Inferior parietal cortex (tissue), 1 donor: ENCODE data around the gene APOL5.

Experiments
- DNase-seq: peaks from one replicate; pipeline ENCODE4 v3.0.0-alpha.2; 2016; ENCODE audit errors: extremely low spot score

APOL5 gene

GRCh38 chr22:35740616-35741015 is 22.9 kb downstream of the APOL5 start:
- no peak for DNase-seq

DNA sequence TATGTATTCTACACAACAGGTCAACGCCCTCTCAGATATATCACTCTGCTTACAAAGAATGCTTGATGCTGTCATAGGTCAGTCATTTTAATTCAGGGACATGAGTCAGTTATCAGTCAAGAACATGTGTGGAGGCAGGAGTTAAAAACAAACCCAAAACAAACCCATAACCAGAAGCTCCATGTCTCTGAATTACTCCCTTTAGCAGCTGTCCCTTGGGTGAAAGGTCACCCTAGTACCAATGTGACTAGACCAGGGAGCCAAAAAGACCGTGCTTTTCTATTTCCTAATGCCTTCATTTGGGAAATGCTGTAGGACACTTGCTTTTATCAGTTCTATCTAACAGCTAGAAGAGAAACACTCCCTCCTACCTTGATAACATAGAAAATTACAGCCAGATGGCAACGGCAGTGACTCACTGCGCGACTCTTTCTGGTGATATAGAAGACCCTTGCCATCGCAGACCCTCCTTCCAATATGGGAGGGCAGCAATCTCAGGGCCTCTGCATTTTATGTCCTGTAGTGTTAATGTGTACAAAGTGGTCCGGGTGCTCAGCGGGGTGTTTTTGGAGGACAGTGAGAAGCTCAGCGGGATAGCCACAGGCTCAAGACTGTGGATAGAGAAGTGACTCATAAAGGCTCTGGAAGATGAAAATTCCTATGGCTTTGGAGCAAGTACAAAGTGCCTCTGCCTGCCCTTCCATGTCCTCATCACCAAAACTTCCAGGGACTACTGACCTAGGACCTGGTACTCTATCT is 24.8 kb downstream of the APOL5 start:
- DNase-seq, result no peak

GRCh38 chr22:35743326-35743860 is 25.7 kb downstream of the APOL5 start:
- DNase-seq, result no peak

DNA sequence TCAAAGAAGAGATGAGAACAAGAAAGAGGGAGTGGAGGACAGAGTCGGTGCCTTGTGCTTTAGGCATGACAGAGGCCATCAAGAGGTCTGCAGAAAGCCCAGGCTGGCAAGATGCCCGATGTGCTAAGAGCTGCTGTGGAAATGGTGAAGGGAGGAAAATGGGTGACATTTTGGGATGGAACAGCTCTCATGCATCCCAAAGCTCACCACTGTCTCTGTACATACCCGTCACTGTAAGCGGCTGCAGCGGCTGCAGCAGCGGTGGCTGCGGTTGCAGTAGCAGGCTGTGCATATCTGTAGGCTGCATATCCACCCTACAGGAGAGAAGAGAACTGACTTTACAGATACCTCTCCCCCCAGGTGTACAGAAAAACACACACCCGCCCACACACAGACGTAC is 28.6 kb downstream of the APOL5 start:
- no peak for DNase-seq

DNA sequence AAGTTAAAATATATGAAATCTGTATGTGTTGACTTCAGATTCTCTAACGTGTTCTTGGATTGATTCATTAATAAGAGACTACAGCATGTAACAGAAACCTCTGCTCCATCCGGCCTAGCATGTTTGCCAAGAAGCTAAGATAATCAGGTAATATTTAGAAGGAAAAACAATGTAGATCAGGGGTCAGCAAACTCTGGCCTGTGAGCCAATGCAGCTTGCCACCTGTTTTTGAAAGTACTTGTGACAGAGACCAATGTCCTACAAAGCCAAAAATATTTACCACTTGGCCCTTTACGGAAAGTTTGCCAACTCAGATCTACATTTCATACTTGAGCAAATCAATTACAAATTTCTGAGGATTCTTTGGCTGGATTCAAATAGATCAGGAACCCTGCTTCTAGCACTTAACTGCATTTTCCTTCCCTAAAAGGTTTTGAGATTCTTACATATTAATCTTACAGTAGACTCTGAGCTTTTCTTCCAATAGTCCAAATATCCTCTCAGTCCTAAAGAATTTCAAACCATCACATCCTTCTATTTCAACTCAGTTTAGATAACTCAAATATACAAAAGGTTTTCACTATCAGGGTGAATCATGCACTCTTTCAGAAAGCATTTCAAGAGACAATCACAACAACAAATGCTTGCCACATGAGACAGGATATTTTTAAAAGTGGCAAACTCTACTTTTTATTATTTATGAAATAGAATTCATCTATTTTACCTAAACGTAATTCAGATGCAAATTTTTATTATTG is 29.5 kb downstream of the APOL5 start:
- DNase-seq, result no peak

DNA sequence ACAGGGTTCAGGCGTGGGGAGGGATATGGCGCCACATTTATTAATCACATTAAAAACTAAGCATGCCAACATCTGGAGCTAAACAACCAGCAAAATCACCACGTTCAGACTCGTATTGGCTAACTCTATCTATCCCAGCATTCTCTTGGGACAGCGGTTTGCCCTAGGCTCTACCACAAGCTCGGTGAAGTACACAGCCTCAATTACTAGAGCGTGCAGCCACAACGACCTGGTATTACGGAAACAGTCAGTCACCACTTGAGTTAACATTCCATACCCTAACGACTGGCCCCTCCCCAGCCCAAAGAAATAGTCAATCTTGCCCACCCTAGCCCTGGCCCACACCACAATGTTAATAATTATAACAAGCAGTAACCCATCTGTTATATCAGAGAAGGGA is 32.1 kb downstream of the APOL5 start:
- DNase-seq, result no peak

- no peak for DNase-seq
Measured at GRCh38 chr22:35752006-35752862, 34.6 kb downstream of the APOL5 start.

DNA sequence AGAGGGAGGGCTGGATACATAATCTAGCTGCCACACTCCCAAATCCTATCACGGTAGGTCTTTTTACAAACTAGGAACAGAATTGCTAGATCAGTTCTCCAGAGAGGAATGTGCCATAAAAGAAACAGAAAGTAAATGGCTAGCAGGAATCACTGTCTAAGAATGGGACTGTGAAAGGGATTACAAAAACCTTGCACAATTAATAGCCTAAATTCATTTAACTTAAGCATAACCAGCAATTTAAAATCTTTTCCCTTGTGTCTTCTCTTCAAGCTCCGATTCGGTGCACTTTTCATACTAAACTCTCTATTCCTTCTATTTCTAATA is 35.2 kb downstream of the APOL5 start:
- DNase-seq, result no peak

DNA sequence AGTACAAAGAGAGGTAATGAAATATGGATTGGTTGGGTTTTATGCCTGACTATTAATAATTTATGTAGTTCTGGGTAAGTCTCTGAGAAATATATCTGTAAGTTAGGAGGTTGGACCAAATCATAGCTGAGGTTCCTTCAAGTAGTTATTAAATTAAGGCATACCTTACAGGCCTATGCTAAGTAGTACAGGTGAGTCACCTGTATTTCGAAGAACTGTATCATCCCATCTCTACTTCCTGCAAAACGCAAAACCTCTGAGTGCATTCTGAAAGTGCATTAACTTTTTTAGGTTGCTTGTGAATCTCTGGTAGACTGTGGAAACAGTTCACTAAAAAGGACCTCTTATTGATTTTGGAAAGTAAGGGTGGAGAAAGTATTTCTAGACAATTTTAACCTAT is 37.1 kb downstream of the APOL5 start:
- DNase-seq, result no peak

DNA sequence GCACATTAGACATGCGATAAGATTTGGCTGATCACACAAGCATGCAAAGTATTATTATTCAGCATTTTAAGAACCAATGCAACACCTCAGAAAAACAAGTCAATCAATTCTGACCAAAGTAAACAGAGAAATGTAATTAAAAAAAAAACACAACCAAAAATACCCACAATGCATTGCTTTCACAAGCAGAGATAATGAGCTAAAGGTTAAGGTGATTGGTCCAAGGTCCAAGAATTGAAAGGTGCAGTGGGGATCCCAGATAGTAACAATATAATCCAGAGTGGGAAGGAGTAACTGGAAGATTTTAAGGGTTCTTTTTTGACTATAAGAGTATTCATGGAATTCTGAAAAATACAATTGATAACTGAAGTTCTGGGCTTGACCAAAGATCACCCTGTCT is 39.0 kb downstream of the APOL5 start:
- no peak for DNase-seq

- DNase-seq, result no peak
Measured at GRCh38 chr22:35758394-35758793, 40.7 kb downstream of the APOL5 start.

GRCh38 chr22:35761037-35761436 is 43.4 kb downstream of the APOL5 start:
- DNase-seq, result no peak

- DNase-seq, result no peak
Measured at GRCh38 chr22:35766654-35767580, 49.2 kb downstream of the APOL5 start.

DNA sequence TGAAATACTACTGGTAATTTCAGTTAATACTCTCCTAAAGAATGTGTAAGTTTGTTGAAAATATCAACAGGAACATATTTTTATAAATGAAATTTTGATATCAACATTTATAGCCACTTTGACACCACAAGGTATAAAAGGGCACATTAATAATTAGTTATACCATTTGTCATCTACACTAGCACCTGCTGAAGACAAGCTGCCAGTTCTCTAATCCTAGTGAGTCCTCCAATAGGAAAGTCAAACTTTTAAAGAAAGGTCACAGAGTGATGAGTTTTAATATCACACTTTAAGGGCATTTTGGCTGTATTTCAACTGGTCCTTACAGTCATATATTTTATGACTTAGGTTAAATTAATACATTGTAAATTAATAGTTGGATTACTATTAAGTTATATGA is 52.3 kb downstream of the APOL5 start:
- DNase-seq, result no peak

- no peak for DNase-seq
Measured at GRCh38 chr22:35775339-35775738, 57.7 kb downstream of the APOL5 start.

DNA sequence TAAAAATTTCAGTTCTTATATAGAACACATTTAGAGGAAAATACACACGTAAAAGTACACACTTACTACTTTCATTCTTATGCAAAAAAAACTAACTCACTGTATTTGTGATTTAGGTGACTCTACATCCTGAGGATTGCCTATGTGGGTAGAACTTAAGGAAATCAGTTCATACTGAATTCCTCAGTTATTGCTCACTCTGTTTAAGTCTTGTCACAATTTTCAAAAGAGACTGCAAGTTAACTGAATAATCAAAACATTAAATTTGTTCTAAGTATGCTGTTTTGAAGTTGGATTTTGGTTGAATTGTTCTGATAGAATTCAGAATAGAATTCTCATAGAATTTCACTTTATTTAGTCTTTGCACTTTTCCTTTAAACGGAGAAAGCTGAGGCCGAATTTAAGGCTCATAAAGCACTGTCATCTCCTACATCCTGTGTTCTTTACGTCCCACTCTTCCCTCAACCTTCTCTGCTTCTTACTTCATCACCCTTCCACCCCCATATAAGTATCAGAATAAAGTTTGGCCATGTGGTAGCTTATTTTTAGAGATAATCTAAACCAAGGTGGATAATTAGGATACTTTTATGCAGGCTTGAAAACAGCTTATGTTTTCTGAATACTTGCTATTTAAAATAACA is 59.8 kb downstream of the APOL5 start:
- DNase-seq, result no peak
